ENCODE data around the gene LCP1. TPM values are rescaled to one million over a fixed set of nuclear protein-coding genes. Genes with fewer than 3 reads are reported as not detected.
A peak's percentile ranks its signal among the peaks of the same experiment; 100 is the strongest.

Gene LCP1
- total and polyA plus RNA-seq, 9 of the 15 experiments (the other 6 are each of a cell fraction or from before 2014, with no cell fraction given) = 83.0 to 255 (median 163) TPM

DNA sequence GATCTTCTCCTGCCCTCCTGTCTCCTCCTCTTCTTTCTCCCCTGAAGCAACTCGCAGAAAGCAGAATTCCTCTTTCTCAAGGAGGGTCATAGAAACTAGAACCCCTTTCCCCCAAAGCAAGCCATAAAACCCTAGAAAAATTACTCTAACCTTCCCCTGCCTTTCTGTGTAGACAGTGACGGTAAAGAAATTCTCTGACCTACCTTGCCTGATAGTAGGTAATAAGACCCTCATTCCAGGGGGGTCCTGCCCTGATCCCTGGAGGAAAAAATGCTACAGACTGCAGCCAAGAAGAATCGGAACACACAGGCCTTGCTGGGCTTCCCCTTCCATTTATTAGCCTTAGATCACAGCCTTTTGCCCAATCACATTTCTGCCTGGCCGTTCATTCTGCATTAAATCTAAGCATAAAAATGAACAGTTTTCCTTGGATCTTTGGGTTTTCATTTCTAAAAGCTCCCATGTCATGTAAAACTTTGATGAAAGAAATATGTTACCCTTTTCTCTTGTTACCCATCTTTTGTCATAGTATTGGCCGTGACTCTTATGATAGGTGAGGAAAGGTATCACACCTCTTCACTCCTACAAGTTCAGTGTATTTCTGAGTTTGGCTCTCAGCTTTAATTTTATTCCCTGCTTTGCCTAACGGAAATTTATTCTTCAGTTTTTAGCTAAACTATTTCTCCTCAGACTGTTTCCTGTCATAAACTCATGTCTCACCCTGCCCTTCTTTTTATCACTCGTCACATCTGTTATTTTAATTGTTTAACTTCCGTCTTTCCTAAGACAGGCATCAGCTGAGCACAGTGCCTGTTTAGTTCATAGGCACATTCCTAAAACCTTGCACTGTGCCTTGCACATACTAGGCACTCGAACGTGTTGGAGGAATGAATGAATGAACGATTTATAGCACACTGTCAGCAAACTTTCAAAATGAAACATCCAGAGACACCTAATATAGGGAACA is 56.7 kb downstream of the LCP1 start (continued):
- TF ChIP-seq MYNN (IDR thresholded peaks at IDR 0.05) (0 out of 2 replicates have a peak, but pooled peaks have one; percentile 10), MYNN (CRISPR knock-in tag; IDR thresholded peaks at IDR 0.05) (no peak), ETV1 (tag; conservative IDR thresholded peaks at IDR 0.05; ENCODE audit: low read depth) (peak; percentile 82), PTTG1 (tag; IDR thresholded peaks at IDR 0.05; ENCODE audit: low read depth) (no peak), RAD21 (CRISPR knock-in tag; conservative IDR thresholded peaks at IDR 0.05 in 1 of 2, IDR thresholded peaks at IDR 0.05 in 1 of 2) (no peak), ARID1B (IDR thresholded peaks at IDR 0.05) (peak; percentile 81), ZNF766 (CRISPR knock-in tag; conservative IDR thresholded peaks at IDR 0.05) (no peak), NONO (IDR thresholded peaks at IDR 0.05; ENCODE audit: low read depth in 2 of 2, low read length in 1 of 2) (no peak), ZNF282 (CRISPR knock-in tag; IDR thresholded peaks at IDR 0.05) (no peak), ZNF212 (CRISPR knock-in tag; IDR thresholded peaks at IDR 0.05) (no peak), ZNF830 (CRISPR knock-in tag; IDR thresholded peaks at IDR 0.05) (no peak), FOSL1 (tag; conservative IDR thresholded peaks at IDR 0.05) (no peak), MAZ (CRISPR knock-in tag; conservative IDR thresholded peaks at IDR 0.05 in 1 of 2, IDR thresholded peaks at IDR 0.05 in 1 of 2) (no peak), IRF2 (CRISPR knock-in tag; IDR thresholded peaks at IDR 0.05) (no peak), GABPB2 (CRISPR knock-in tag; conservative IDR thresholded peaks at IDR 0.05) (no peak), DACH1 (IDR thresholded peaks at IDR 0.05; ENCODE audit: partially characterized antibody) (peak; percentile 28), KHSRP (IDR thresholded peaks at IDR 0.05) (no peak), SRSF1 (IDR thresholded peaks at IDR 0.05; ENCODE audit: low read depth, low read length) (no peak), ZNF347 (CRISPR knock-in tag; IDR thresholded peaks at IDR 0.05; ENCODE audit: low read depth) (no peak), HNRNPH1 (optimal IDR thresholded peaks at IDR 0.05; ENCODE audit: low read depth, low read length) (no peak), MCM3 (IDR thresholded peaks at IDR 0.05) (no peak), ZNF778 (CRISPR knock-in tag; IDR thresholded peaks at IDR 0.05) (no peak)
- TF ChIP-seq, protein P1, sequence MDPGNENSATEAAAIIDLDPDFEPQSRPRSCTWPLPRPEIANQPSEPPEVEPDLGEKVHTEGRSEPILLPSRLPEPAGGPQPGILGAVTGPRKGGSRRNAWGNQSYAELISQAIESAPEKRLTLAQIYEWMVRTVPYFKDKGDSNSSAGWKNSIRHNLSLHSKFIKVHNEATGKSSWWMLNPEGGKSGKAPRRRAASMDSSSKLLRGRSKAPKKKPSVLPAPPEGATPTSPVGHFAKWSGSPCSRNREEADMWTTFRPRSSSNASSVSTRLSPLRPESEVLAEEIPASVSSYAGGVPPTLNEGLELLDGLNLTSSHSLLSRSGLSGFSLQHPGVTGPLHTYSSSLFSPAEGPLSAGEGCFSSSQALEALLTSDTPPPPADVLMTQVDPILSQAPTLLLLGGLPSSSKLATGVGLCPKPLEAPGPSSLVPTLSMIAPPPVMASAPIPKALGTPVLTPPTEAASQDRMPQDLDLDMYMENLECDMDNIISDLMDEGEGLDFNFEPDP (CRISPR knock-in tag; IDR thresholded peaks at IDR 0.05) = no peak
- TF ChIP-seq, protein P2, sequence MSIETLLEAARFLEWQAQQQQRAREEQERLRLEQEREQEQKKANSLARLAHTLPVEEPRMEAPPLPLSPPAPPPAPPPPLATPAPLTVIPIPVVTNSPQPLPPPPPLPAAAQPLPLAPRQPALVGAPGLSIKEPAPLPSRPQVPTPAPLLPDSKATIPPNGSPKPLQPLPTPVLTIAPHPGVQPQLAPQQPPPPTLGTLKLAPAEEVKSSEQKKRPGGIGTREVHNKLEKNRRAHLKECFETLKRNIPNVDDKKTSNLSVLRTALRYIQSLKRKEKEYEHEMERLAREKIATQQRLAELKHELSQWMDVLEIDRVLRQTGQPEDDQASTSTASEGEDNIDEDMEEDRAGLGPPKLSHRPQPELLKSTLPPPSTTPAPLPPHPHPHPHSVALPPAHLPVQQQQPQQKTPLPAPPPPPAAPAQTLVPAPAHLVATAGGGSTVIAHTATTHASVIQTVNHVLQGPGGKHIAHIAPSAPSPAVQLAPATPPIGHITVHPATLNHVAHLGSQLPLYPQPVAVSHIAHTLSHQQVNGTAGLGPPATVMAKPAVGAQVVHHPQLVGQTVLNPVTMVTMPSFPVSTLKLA (conservative IDR thresholded peaks at IDR 0.05) = 0 out of 4 replicates have a peak, but pooled peaks of 1 of the 2 experiments have one; percentile 16
- TF ChIP-seq, protein P3, sequence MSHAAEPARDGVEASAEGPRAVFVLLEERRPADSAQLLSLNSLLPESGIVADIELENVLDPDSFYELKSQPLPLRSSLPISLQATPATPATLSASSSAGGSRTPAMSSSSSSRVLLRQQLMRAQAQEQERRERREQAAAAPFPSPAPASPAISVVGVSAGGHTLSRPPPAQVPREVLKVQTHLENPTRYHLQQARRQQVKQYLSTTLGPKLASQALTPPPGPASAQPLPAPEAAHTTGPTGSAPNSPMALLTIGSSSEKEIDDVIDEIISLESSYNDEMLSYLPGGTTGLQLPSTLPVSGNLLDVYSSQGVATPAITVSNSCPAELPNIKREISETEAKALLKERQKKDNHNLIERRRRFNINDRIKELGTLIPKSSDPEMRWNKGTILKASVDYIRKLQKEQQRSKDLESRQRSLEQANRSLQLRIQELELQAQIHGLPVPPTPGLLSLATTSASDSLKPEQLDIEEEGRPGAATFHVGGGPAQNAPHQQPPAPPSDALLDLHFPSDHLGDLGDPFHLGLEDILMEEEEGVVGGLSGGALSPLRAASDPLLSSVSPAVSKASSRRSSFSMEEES (CRISPR knock-in tag; IDR thresholded peaks at IDR 0.05) = no peak

All from K562 (cell line).